Ishikawa (cell line): ENCODE measurements around the gene PLXNB2.

Source experiments
- CEBPB ChIP-seq: IDR thresholded peaks from 2 replicates; pipeline ENCODE4 v1.6.1; 2012
- YY1 ChIP-seq: IDR thresholded peaks from 2 replicates; pipeline ENCODE4 v1.6.1; 2012; ENCODE audit warnings: low read depth

DNA sequence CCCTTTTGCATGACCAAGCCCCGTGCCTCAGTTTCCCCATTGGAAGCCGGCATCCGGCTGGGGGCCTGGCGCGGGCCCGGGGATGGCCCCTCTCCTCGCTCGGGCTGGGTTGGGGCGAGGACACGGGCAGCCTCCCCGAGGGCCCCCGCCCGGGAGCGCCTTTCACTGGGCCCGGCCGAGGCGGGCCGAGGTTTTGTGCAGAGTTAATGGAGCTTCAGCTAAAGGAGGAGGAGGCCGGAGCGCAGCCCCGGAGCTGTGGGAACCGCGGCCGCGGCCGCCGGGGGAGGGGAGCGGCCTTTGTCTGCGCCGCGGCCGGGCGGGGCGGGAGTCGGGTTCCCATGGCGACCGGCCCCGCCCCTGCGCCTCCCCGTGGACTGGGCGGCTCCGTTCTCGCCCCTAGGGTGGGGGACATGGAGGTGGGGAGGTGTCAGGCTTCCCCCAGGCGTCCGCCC lies 35.9 kb downstream of the PLXNB2 start:
- TF ChIP-seq YY1 = peak; percentile 34; the same call in 1 of the 2 replicates
- no peak for TF ChIP-seq CEBPB
